Superior temporal gyrus (tissue), 1 donor: ENCODE results near the gene MTARC1.
A peak's percentile ranks its signal among the peaks of the same experiment; 100 is the strongest.

Experiments used
- DNase-seq: peaks from one replicate; pipeline ENCODE4 v3.0.0-alpha.2; 2016; ENCODE audit errors: extremely low spot score

MTARC1 gene

DNA sequence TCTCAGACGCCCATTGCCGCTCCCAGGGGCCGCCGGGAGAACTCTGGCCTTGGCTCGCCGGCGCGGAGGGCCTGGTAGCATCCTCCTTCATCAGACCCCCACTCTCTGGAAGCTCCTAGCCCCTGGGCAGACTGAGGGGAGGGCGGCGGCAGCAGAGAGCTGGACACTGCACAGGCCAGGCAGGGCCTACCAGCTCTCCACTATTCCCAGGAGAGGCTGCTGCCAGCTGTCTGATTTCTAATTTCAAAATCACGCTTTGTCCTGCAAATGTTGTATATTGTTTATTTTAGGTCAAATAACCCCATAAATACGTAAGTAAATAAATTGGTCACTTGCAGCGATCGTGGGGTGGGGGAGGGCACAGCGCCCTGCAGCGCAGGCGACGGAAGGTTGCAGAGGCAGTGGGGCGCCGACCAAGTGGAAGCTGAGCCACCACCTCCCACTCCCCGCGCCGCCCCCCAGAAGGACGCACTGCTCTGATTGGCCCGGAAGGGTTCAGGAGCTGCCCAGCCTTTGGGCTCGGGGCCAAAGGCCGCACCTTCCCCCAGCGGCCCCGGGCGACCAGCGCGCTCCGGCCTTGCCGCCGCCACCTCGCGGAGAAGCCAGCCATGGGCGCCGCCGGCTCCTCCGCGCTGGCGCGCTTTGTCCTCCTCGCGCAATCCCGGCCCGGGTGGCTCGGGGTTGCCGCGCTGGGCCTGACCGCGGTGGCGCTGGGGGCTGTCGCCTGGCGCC is at the start of gene MTARC1:
Gene MTARC1, plus strand, starts transcription at position 577 of the 732 bp plus-strand sequence. Its CDS starts 32 bp downstream, at position 609.
- DNase-seq: no peak

DNA sequence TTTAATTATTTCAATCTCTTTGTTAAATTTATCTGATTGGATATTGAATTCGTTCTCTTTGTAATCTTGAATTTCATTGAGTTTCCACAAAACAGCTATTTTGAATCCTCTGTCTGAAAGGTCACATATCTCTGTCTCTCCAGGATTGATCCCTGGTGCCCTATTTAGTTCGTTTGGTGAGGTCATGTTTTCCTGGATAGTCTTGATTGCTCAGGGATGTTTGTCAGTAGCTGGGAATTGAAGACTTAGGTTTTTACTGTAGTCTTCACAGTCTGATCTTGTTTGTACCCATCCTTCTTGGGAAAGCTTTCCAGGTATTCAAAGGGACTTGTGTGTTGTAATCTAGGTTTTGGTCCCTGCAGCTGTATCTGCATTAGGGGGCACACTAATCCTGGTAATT is 45.4 kb upstream of the MTARC1 start:
- no peak for DNase-seq

DNA sequence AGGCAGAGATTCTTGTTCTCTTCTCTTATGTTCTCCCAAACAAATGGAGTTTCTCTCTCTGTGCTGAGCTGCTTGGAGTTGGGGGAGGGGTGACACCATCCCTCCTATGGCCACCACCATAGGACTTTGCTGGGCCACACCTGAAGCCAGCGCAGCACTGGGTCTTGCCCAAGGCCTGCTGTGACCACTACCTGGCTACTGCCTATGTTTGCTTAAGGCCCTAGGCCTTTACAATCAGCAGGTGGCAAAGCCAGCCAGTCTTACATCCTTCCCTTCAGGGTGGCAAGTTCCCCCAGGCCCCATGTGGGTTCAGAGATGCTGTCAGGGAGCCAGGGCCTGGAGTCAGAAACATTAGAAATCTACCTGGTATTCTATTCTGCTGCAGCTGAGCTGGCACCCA is 44.9 kb upstream of the MTARC1 start:
- DNase-seq: no peak

DNA sequence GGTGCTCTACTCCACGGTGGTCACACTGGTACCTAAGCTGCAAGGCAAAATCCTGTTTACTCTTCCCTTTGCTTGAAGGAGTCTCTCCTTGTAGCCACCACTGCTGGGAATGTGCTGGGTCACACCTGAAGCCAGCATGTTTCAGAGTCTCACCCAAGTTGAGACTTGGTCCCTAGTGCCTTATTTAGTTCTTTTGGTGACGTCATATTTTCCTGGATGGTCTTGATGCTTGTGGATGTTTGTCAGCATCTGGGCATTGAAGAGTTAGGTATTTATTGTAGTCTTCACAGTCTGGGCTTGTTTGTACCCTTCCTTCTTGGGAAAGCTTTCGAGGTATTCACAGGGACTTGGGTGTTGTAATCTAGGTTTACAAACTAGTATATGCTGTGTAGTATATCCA is 44.2 kb upstream of the MTARC1 start:
- DNase-seq: no peak

GRCh38 chr1:220746851-220747250 is 39.9 kb upstream of the MTARC1 start:
- DNase-seq: no peak

GRCh38 chr1:220747437-220748088 is 39.1 kb upstream of the MTARC1 start:
- peak; percentile 32 for DNase-seq

GRCh38 chr1:220748089-220748934 is 38.4 kb upstream of the MTARC1 start, which contains the start of gene MTARC2:
Gene MTARC2, plus strand, starts transcription at chr1:220748322. Its CDS starts 210 bp downstream, at chr1:220748532.
- DNase-seq: peak; percentile 48

DNA sequence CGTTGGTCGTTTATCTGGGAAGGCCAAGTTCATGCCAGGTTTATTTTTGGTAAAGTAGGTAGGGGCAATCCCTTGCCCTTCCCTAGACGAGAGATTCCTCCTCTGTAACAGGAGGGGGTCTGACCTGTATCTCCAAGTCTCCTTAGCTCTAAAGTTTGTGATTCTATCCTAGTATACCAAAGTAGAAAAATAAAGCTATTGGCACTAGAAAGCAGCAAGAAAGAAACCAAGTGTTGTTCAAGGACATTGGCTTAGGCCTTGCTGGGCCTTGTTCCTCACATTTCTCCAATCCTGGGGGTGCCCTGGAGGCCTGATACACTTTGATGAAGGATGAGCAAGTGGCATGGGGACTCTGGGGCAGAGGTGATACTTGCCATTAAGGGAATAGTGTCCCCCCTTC is 37.8 kb upstream of the MTARC1 start:
- peak; percentile 17 for DNase-seq

- peak; percentile 35 for DNase-seq
These were observed 36.6 kb upstream of the MTARC1 start for GRCh38 chr1:220750131-220750515.

DNA sequence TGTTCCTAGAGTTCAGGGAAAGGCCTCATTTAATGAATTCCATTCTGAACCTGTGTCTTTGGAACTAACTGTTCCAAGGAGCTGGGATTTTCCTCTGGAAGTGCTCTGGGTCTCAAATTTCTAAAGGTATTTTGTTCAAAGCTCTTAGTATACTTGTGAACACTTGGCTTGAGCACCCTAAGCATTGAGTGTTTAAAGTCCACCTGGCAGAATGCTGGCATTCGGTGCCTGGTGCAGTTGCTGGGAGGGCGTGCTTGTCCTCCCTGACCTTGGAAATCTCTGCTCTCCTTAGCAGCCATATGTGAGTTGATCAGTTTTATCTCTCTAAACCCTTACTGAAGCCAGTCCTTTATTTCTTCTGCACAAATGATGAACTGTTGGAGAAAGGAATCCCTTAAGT is 35.6 kb upstream of the MTARC1 start:
- DNase-seq: no peak

DNA sequence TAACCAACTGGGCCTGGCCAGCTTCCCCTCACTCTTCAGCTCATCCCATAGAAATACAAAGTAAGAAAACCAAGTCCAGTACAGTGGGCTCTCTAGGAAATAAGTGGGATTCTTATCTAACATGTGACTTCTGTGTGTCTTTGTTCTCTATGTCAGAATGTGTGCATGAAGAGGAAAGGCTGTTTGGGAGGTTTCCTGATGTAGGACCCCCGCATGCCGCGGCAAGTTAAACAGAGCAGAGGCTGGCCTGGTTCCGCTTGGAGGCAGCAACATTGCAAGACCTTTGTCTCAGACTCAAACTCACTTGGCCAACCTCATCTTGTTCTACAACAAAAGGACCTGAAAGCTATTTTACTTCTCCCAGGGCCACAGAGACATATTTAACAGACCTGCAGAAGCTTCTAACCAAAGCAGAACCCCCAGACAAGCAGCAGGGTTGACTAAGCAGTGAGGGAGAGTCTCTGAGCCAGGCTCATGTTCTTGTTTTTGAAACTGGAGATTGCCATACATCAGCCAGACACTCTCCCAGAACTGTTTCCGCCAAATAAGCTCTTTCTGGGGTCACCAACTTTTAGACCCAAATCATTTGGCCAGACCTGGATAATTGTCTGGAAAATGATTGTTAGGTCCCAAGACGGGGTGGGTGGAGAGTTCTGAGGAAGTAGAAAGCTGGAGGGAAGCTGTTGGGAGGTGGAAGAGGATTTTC is 32.3 kb upstream of the MTARC1 start:
- DNase-seq: no peak

- DNase-seq: no peak
These were observed 31.8 kb upstream of the MTARC1 start for GRCh38 chr1:220754918-220755295.

DNA sequence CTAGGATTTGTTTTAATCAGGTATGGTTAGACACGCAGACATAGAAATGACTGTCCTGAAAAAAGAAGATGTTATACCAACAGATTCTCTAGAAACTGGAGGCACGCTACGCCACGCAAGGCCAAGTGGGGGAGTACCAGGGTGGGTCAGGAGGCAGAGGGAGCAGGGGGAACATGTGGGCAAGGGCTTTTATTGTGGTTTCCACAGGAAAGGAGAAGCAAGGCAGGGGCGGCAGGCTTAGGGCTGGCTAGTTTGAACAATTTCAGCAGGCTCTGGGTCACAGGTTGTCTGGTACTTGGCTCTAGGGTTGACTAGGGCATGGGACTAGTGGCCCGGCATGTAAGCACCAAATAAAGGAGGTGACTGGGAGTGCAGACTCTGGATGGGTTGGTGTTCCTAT is 31.4 kb upstream of the MTARC1 start:
- DNase-seq: no peak

DNA sequence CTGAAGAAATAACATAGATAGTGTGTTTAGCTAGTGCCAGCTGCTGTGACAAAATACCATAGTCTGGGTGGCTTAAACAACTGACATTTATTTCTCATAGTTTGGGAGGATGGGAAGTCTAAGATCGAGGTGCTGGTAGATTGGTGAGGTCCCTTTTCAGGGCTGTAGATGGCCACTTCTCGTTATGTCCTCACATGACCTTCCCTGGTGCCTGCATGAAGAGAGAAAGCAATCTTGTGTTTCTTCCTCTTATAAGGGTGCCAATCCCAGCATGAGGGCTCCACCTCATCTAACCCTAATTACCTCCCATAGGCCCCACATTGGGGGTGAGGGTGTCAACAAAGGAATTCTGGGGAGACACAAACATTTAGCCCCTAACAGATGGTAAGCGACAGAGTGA is 29.3 kb upstream of the MTARC1 start:
- DNase-seq: no peak

- DNase-seq: no peak
These were observed 27.6 kb upstream of the MTARC1 start for GRCh38 chr1:220759147-220759546.

DNA sequence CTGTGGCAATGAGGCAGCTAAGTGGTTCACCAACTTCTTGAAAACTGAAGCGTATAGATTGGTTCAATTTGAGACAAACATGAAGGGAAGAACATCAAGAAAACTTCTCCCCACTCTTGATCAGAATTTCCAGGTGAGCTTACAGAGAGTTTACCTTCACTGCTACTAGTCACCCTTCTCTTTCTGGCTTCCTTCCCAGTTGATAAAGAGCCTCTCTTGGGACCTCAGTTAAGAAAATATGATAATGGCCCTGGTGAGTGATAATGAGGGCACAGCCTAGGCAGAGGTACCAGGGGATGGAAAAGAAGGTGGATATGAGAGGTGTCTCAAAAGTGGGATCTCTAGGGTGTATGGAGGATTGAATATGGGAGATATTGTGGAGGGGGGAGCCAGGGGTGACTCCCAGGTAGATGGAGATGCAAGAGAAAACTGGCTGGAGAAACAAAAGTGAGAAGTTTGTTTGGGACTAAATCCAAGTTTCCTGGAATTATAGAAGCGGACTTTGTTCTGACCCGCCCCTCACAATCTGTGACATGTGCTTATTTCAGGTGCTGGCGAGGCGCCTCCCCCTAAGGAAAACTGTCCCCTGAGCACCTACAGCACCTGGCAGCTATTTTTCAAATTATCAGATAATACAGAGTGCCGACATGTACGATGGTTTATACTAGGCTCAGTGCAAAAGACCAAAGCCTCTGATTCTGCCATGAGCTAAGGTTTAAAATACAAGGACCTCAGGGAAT is 24.9 kb upstream of the MTARC1 start:
- DNase-seq: no peak

DNA sequence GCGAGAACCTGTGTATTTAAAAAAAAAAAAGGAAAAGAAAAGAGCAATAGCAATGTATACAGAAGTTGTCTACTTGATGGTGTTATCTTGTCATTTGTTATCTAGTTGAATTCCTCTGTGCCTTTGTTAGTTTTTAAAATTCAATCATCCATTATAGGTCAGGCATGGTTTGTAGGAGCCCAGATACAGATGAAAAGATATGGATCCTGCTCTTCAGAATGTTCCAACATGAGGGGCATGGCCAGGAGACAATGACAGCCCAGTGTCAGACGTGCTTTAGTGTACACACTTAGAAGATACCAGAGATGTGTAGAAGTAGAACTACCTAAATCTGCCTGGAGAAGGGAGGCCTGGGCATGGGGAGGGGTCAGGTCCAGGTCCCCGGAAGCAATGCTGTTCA is 22.0 kb upstream of the MTARC1 start:
- no peak for DNase-seq

DNA sequence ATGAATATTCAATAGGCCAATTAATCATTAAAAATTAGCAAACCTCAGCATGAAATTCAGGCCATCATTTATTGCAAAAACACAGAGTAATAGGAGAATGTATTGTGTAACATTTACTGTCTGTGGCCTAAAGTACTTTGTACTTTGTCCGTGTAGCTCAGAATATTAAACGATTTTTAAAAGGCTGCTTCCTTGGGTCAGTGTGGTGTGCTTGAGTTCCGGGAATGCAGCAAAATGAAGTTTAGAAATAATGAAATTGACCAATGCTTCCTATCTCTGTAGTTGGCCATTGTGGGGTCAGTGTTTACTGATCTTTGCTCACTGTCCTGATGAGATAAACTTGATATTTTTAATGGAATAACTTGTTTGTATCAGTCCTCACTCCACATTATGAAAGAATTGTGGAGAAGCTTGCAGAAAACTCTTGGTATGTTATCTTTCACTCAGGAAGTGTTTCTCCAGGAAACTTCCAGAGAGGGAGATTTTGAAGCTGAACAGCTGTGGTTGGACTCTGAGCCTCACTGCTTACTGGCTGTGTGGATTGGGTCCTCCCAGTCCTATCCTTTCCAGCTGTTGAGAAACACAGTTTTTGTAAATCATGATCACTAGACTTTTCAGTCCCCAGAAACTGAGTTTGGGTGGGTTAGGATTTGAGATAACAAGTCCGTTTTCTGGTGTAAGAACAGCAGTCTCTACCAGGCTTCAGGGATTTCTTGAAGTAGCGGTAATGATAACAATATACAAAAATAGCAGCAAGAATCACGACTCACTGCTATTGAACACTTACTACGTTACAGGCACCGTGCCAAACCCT is 19.2 kb upstream of the MTARC1 start:
- DNase-seq: no peak

DNA sequence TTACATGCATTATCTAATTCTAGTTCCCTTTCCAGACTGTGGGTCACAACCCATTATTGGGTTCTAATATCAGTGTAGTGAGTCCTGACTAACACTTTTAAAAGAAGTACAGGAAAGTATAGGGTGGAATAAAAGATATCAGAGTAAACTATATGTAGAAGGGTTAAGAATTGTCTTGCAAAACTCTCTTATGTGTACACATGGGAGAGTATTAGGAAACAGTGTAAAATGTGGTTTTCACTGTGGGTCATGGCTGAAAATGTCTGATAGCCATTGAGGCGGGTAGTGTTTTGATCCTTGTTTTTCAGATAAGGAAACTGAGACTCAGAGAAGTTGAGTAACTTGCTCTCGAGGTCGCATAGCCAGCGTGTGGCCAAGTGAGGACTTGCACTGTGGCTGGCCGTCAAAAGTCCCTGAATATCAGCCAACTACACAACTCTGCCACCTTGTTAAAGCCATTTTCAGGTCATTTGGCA is 18.5 kb upstream of the MTARC1 start:
- no peak for DNase-seq

DNA sequence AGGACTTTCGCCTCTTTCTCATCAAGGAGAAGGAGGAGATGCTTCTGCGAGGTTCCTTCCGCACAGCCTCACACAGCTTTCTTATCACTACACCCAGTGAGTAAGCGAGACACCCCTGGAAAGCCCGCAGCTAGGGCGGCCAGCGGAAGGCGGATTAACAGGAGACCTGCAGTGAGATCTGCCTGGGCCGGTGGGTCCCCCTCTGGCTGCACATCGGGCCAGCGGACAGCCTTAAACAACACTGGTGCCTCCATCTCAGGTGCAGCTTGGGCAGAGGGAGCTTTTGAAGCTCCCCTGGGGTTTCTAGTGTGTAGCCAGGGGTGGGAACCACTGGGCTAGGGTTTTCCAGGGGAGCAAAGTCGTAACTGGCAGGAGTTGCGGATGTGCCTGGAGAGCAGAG is 17.5 kb upstream of the MTARC1 start:
- no peak for DNase-seq
